ENCODE data around the gene KDF1. TPM values are rescaled to one million over a fixed set of nuclear protein-coding genes. Genes with fewer than 3 reads are reported as not detected.

KDF1 gene
- total RNA-seq, 3 donors from 2014 or later = 10.1 to 27.0 (median 20.4) TPM

GRCh38 chr1:27005648-27006496 is 45.6 kb upstream of the KDF1 start:
- DNase-seq (no peak), ATAC-seq (no peak)
- H3K4me3 ChIP-seq = no peak overlapping the region
- TF ChIP-seq CTCF (IDR thresholded peaks at IDR 0.05) = no peak
- no peaks in the 10 kb centered on the region for H3K36me3 ChIP-seq (ENCODE audit: low read depth)
- intact Hi-C loops (cut with DNase I, micrococcal nuclease) = no loop called here
- no peaks in the 10 kb centered on the region for H3K9me3 ChIP-seq
- H3K4me1 ChIP-seq (ENCODE audit: low read depth) = peaks cover 11% of the 10 kb centered on the region

GRCh38 chr1:27005166-27005530 is 44.9 kb upstream of the KDF1 start:
- DNase-seq = no peak
- no peak for ATAC-seq
- TF ChIP-seq CTCF (IDR thresholded peaks at IDR 0.05) = no peak
- no peaks in the 10 kb centered on the region for H3K9me3 ChIP-seq
- peaks cover 9% of the 10 kb centered on the region for H3K4me1 ChIP-seq (ENCODE audit: low read depth)
- intact Hi-C loops (cut with DNase I, micrococcal nuclease) = no loop called here
- no peak overlapping the region for H3K4me3 ChIP-seq
- H3K36me3 ChIP-seq (ENCODE audit: low read depth) = no peaks in the 10 kb centered on the region

- TF ChIP-seq CTCF (IDR thresholded peaks at IDR 0.05) = no peak
- ATAC-seq = no peak
- no peak for DNase-seq
- Histone ChIP-seq H3K36me3 (ENCODE audit: low read depth) (no peaks in the 10 kb centered on the region), H3K4me3 (no peak overlapping the region), H3K9me3 (no peaks in the 10 kb centered on the region), H3K4me1 (ENCODE audit: low read depth) (peaks cover 9% of the 10 kb centered on the region)
- intact Hi-C loops (cut with DNase I, micrococcal nuclease) = no loop called here
These were observed 44.4 kb upstream of the KDF1 start for GRCh38 chr1:27004471-27005165.

- intact Hi-C loops (cut with DNase I, micrococcal nuclease) = no loop called here
- Histone ChIP-seq H3K36me3 (ENCODE audit: low read depth) (no peaks in the 10 kb centered on the region), H3K4me3 (no peak overlapping the region), H3K9me3 (no peaks in the 10 kb centered on the region), H3K4me1 (ENCODE audit: low read depth) (peaks cover 9% of the 10 kb centered on the region)
- ATAC-seq = no peak
- no peak for DNase-seq
- TF ChIP-seq CTCF (IDR thresholded peaks at IDR 0.05) = no peak
These were observed 43.6 kb upstream of the KDF1 start for GRCh38 chr1:27003745-27004470.

- peak; percentile 45 for ATAC-seq
- DNase-seq = no peak
- no peaks in the 10 kb centered on the region for H3K9me3 ChIP-seq
- H3K4me1 ChIP-seq (ENCODE audit: low read depth) = peaks cover 3% of the 10 kb centered on the region
- intact Hi-C loops (cut with DNase I, micrococcal nuclease) = no loop called here
- H3K4me3 ChIP-seq = no peak overlapping the region
- no peaks in the 10 kb centered on the region for H3K36me3 ChIP-seq (ENCODE audit: low read depth)
- no peak for TF ChIP-seq CTCF (IDR thresholded peaks at IDR 0.05)
These were observed 41.5 kb upstream of the KDF1 start for GRCh38 chr1:27001570-27002360.

Measured in mucosa of descending colon (tissue), 3 donors.